Measurements from ENCODE around the gene KDM4C.
"Not testable (repeated sequence)": the region's sequence is repeated elsewhere in the genome, so short reads cannot be mapped to it uniquely, and the experiment has no call there.

The KDM4C gene

DNA sequence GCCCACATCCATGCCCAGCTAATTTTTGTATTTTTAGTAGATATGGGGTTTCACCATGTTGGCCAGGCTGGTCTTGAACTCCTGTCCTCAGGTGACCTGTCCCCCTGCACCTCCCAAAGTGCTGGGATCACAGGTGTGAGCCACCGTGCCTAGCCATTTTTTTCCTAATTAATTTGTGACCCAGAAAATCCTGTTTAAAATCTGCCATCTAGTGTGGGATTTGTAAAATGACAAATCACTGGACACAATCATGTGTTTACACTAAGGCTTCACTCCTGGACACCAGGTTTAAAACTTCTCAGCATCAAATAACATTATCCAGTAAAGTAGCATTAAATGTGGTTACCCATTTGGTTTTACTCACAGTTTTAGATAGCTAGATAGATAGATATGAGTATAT, 18.6 kb upstream of the KDM4C start:
- TF ChIP-seq, protein P1, sequence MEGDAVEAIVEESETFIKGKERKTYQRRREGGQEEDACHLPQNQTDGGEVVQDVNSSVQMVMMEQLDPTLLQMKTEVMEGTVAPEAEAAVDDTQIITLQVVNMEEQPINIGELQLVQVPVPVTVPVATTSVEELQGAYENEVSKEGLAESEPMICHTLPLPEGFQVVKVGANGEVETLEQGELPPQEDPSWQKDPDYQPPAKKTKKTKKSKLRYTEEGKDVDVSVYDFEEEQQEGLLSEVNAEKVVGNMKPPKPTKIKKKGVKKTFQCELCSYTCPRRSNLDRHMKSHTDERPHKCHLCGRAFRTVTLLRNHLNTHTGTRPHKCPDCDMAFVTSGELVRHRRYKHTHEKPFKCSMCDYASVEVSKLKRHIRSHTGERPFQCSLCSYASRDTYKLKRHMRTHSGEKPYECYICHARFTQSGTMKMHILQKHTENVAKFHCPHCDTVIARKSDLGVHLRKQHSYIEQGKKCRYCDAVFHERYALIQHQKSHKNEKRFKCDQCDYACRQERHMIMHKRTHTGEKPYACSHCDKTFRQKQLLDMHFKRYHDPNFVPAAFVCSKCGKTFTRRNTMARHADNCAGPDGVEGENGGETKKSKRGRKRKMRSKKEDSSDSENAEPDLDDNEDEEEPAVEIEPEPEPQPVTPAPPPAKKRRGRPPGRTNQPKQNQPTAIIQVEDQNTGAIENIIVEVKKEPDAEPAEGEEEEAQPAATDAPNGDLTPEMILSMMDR (IDR thresholded peaks at IDR 0.05; ENCODE audit: low read depth, low read length): peak; percentile 11
- no peak overlapping the region for H3K4me3 ChIP-seq (replicated peaks in 1 of 2; ENCODE audit: low read depth in 2 of 2, low read length in 2 of 2)
- peak; percentile 26 to 31 for DNase-seq (ENCODE audit: low read depth in 2 of 2)

DNA sequence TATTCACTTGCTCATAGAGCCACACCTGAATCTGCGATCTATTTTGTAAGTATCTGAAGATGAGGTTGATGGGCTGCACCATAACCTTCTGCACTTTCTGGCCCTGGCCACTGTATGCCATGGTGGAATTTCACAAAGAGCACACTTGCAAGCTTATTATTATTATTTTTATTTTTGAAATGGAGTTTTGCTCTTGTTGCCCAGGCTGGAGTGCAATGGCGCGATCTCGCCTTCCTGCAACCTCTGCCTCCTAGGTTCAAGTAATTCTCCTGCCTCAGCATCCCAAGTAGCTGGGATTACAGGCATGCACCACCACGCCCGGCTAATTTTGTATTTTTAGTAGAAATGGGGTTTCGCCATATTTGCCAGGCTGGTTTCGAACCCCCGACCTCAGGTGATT, 8.9 kb upstream of the KDM4C start:
- not testable (repeated sequence) for DNase-seq (ENCODE audit: low read depth in 2 of 2); H3K4me3 ChIP-seq (replicated peaks in 1 of 2; ENCODE audit: low read depth in 2 of 2, low read length in 2 of 2)

DNA sequence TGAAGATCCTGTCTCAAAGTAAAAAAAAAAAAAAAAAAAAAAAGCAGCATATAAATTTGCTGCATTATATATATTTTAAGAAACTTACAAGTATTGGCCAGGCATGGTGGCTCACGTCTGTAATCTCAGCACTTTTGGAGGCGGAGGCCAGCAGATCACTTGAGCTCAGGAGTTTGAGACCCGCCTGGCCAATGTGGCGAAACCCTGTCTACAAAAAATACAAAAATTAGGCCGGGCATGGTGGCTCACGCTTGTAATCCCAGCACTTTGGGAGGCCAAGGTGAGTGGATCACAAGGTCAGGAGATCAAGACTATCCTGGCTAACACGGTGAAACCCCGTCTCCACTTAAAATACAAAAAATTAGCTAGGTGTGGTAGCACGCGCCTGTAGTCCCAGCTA, 2.9 kb upstream of the KDM4C start:
- not testable (repeated sequence) for DNase-seq (ENCODE audit: low read depth in 2 of 2)

DNA sequence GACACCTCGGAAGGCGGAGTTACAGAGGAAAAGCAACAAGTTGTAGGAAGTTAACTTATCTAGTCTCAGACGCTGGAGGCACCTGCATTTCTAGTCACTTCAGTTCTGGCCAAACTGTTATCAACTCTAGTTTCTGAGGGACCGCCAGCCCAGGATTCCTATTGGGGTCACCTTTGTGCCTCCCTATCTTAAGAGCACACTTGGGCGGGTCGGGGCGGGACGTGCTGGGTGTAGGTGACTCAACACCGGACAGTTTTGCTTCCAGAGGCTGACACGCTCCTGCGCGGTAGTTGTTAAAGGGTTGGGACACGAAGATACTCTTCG, 679 bp upstream of the KDM4C start:
- H3K4me3 ChIP-seq (replicated peaks in 1 of 2; ENCODE audit: low read depth in 2 of 2, low read length in 2 of 2): peak overlapping the region; percentile 92 to 94
- TF ChIP-seq, protein P1 (IDR thresholded peaks at IDR 0.05; ENCODE audit: low read depth, low read length): no peak
- DNase-seq (ENCODE audit: low read depth in 2 of 2): peak in 1 of 2 donors; percentile 91

More for the DNA sequence above, 2.9 kb upstream of the KDM4C start:
- not testable (repeated sequence) for H3K4me3 ChIP-seq (replicated peaks in 1 of 2; ENCODE audit: low read depth in 2 of 2, low read length in 2 of 2)

DNA sequence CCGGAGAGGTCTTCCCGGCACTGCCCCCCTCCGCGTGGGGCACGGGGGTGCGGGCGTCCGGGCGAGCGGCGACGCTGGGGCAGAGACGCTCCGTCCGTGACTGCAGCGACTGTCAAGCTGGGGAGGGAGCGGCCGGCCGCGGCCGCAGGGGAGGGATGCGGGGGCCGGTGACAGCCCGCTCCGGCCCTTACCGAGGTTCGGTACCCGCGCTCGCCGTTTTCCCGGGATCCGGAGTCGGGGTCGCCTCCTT, 400 bp downstream of the KDM4C start:
- peak overlapping the region; percentile 92 to 94 for H3K4me3 ChIP-seq (replicated peaks in 1 of 2; ENCODE audit: low read depth in 2 of 2, low read length in 2 of 2)
- no peak for DNase-seq (ENCODE audit: low read depth in 2 of 2)
- TF ChIP-seq, protein P1 (IDR thresholded peaks at IDR 0.05; ENCODE audit: low read depth, low read length): no peak

DNA sequence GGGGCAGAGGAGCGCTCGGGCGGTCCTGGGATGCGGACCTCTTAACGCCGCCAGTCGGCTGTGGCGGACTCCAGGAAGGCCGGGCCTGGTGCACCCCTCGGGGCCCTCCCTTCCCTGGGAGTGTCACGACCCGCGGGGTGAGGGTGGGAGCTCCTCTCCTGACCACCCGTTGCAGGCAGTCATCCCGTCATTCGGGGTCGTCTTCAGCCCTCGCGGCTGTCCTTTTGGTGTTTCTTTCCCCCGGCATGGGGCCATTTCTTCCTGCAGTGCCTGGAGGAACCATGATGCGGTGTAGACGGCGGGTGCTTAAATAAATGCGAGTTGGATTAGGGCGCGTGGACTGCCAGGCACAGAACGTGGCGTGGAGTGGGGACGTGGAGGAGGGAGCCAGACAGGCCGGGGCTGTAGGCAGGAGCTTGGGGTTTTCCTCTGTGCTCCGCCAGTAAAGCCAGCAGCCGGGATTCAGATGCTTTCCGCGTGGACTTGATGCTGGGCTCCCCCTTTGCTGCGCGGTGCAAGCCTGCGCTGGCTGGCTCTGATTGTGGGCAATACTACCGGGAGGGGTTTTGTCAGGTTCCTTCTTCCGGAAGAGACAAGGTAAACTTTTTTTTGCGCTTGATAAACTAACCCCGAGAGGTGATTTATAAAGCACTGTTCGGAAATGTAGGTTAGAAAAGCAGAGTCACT, 868 bp downstream of the KDM4C start:
- H3K4me3 ChIP-seq (replicated peaks in 1 of 2; ENCODE audit: low read depth in 2 of 2, low read length in 2 of 2): peak overlapping the region; percentile 92 to 94
- TF ChIP-seq, protein P1 (IDR thresholded peaks at IDR 0.05; ENCODE audit: low read depth, low read length): no peak
- DNase-seq (ENCODE audit: low read depth in 2 of 2): peak in 1 of 2 donors; percentile 55

DNA sequence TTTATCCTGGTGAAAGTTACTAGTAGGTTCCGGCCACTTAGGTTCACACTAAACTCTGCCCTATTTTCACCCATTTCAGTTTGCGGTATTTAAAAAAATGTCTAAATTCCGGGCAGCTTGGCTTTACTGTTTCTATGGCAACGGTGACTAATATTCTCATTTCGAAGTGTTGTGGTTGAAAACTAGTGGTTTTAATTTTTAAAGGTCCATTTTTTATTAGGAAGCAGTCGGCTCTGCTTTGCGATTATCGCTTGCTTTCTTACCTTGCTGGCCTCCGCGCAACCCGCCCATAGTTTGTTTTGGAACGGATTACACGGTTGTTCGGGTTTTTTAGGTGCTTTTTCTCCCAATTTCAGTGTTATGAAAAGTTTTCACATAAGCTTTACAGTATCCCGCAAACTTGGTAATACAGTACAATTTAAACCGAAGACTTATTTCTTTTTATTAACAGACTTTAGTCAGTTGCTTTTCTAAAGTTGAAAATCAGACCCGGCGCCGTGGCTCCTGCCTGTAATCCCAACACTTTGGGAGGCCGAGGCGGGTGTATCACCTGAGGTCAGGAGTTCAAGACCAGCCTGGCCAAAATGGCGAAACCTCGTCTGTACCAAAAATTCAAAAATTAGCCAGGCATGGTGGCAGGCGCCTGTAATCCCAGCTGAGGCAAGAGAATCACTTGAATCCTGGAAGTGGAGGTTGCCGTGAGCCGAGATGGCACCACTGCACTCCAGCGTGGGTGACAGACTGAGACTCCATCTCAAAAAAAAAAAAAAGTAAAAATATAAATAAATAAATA, 1.6 kb downstream of the KDM4C start:
- DNase-seq (ENCODE audit: low read depth in 2 of 2): peak; percentile 88 to 89
- TF ChIP-seq, protein P1 (IDR thresholded peaks at IDR 0.05; ENCODE audit: low read depth, low read length): no peak
- peak overlapping the region; percentile 92 to 94 for H3K4me3 ChIP-seq (replicated peaks in 1 of 2; ENCODE audit: low read depth in 2 of 2, low read length in 2 of 2)

DNA sequence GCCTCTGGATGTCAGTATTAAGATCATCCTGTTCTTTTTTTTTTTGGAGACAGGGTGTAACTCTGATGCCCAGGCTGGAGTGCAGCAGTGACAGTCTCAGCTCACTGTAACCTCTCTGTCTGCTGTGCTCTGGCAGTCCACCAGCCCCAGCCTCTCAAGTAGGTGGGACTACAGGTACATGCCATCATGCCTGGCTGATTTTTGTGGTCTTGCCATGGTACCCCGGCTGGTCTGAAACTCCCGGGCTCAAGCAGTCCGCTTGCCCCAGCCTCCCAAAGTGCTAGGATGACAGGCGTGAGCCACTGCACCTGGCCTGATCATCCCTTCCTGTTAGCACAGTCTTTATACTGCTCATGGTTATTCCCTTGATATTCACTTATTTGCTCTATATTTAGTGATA, 3.5 kb downstream of the KDM4C start:
- TF ChIP-seq, protein P1 (IDR thresholded peaks at IDR 0.05; ENCODE audit: low read depth, low read length): no peak
- no peak for DNase-seq (ENCODE audit: low read depth in 2 of 2)
- H3K4me3 ChIP-seq (replicated peaks in 1 of 2; ENCODE audit: low read depth in 2 of 2, low read length in 2 of 2): no peak overlapping the region
